OCI-LY3 (cell line): ENCODE data around the gene GRIP2.

Experiments used
- H2AFZ ChIP-seq: fragments of 200-600, 300-600 bp; shearing (Covaris generic); 2 replicates; pipeline ENCODE4 v1.6.0; 2014; ENCODE audit warnings: antibody characterized with exemption, low read depth, low read length
- H3K27ac ChIP-seq: fragments of 200-600, 300-600 bp; sonication (generic); 2 replicates; pipeline ENCODE4 v1.5.1; 2014; ENCODE audit warnings: mild to moderate bottlenecking, low read length, moderate library complexity, mixed read lengths
- H3K27me3 ChIP-seq: fragments of 200-600, 300-600 bp; sonication (generic); 2 replicates; pipeline ENCODE4 v1.6.1; 2014; ENCODE audit warnings: low read depth, low read length, mixed read lengths
- H3K36me3 ChIP-seq: fragments of 200-600, 300-600 bp; sonication (generic); replicated peaks from 2 replicates; pipeline ENCODE3; 2014; ENCODE audit warnings: low read depth, low read length, mixed read lengths
- H3K4me1 ChIP-seq: fragments of 300-600, 200-600 bp; sonication (generic); 2 replicates; pipeline ENCODE4 v1.6.1; 2014; ENCODE audit warnings: low read length, mixed read lengths
- H3K4me2 ChIP-seq: fragments of 200-600, 300-600 bp; sonication (generic); 2 replicates; pipeline ENCODE4 v1.6.1; 2014; ENCODE audit warnings: low read length, mixed read lengths
- H3K4me3 ChIP-seq: fragments of 300-600, 200-600 bp; sonication (generic); 2 replicates; pipeline ENCODE4 v1.5.1; 2014; ENCODE audit warnings: antibody characterized with exemption, mild to moderate bottlenecking, low read length, moderate library complexity
- H3K79me2 ChIP-seq: fragments of 300-600, 200-600 bp; shearing (Covaris generic); 2 replicates; pipeline ENCODE4 v1.6.1; 2014; ENCODE audit warnings: mild to moderate bottlenecking, low read length, mixed read lengths
- H3K9ac ChIP-seq: fragments of 300-600, 200-600 bp; shearing (Covaris generic); 2 replicates; pipeline ENCODE4 v1.6.0; 2014; ENCODE audit warnings: mild to moderate bottlenecking, low read length, moderate library complexity
- H3K9me3 ChIP-seq: fragments of 200-600, 300-600 bp; shearing (Covaris generic); 2 replicates; pipeline ENCODE4 v1.6.1; 2014; ENCODE audit warnings: low read length, mixed read lengths; ENCODE audit not compliant: insufficient read depth
- H4K20me1 ChIP-seq: fragments of 200-600, 300-600 bp; sonication (generic); 2 replicates; pipeline ENCODE4 v1.6.1; 2016; ENCODE audit warnings: low read length, mixed read lengths; ENCODE audit not compliant: insufficient read depth
- EZH2phosphoT487 ChIP-seq: fragments of 200-600 bp; shearing (Covaris generic); IDR thresholded peaks from 2 replicates; pipeline ENCODE4 v1.6.1; 2018; ENCODE audit warnings: antibody characterized with exemption, mixed run types, low read depth
- TF ChIP-seq, protein P1 (sequence below): fragments of 200-600, 300-600 bp; sonication (generic); IDR thresholded peaks from 2 replicates; pipeline ENCODE4 v1.5.1; 2014; ENCODE audit warnings: antibody characterized with exemption, low read length, low read depth

The GRIP2 gene

DNA sequence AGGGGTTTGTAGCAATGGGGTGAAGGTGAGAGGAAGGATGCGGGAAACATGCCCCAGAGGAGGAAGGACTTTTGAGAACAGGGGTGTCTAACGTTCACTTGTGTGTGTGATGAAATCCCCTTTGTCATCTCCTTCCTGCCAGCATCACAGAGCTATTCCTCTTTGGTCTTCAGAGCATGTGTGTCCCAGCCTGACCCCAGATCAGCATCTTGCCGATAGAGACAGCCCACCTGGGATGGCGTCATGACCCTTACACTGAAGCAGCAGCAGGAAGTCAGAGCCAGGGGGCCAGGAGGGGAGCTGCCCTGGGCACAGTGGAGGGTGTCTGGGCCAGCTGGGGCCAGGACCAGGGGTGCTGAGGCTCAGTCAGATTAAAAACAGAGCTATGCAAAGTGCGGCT, 29.9 kb upstream of the GRIP2 start:
- Histone ChIP-seq H3K4me2 (no peak overlapping the region), H4K20me1 (no peaks in the 10 kb centered on the region), H3K27ac (no peak overlapping the region)

DNA sequence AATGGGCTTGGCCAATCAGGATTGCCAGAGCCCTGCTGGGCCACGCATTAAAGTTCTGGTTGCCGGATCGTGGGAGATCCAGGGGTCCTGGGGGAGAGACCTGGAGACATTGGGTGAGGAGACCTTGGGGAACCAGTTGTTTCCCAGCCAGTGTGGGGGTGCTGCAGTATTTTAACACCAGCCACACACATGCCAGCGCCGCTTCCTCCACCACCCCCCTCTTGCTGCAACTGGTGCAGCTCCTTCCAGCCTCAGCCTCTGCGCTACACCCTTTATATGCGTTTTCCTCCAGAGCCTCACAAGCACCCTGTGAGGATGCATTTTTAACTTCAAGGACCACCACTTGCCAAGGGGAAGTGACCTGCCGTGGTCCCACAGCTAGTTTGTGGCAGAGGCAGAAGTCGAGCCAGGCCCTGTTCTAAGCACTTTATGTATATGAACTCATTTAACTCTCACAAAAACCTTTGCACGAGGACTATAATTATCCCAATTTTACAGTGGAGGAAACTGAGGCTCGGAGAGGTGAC, 29.4 kb upstream of the GRIP2 start:
- H3K27me3 ChIP-seq, result peaks cover 25% of the 10 kb centered on the region
- H3K36me3 ChIP-seq, result no peaks in the 10 kb centered on the region
- no peaks in the 10 kb centered on the region for H3K9me3 ChIP-seq
- no peak overlapping the region for H3K4me3 ChIP-seq
- no peaks in the 10 kb centered on the region for H3K79me2 ChIP-seq
- no peak overlapping the region for H2AFZ ChIP-seq
- H3K4me1 ChIP-seq, result no peaks in the 10 kb centered on the region
- no peak overlapping the region for H3K4me2 ChIP-seq
- H3K27ac ChIP-seq, result no peak overlapping the region
- TF ChIP-seq EZH2phosphoT487, result no peak
- TF ChIP-seq, protein P1, sequence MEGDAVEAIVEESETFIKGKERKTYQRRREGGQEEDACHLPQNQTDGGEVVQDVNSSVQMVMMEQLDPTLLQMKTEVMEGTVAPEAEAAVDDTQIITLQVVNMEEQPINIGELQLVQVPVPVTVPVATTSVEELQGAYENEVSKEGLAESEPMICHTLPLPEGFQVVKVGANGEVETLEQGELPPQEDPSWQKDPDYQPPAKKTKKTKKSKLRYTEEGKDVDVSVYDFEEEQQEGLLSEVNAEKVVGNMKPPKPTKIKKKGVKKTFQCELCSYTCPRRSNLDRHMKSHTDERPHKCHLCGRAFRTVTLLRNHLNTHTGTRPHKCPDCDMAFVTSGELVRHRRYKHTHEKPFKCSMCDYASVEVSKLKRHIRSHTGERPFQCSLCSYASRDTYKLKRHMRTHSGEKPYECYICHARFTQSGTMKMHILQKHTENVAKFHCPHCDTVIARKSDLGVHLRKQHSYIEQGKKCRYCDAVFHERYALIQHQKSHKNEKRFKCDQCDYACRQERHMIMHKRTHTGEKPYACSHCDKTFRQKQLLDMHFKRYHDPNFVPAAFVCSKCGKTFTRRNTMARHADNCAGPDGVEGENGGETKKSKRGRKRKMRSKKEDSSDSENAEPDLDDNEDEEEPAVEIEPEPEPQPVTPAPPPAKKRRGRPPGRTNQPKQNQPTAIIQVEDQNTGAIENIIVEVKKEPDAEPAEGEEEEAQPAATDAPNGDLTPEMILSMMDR, result no peak
- no peak overlapping the region for H3K9ac ChIP-seq
- no peaks in the 10 kb centered on the region for H4K20me1 ChIP-seq

More for the DNA sequence above, 29.9 kb upstream of the GRIP2 start:
- no peak overlapping the region for H3K4me3 ChIP-seq
- H3K9me3 ChIP-seq, result no peaks in the 10 kb centered on the region
- no peak for TF ChIP-seq EZH2phosphoT487
- TF ChIP-seq, protein P1, result no peak
- no peaks in the 10 kb centered on the region for H3K36me3 ChIP-seq
- H3K4me1 ChIP-seq, result no peaks in the 10 kb centered on the region
- no peaks in the 10 kb centered on the region for H3K79me2 ChIP-seq
- H2AFZ ChIP-seq, result no peak overlapping the region
- peaks cover 20% of the 10 kb centered on the region for H3K27me3 ChIP-seq
- H3K9ac ChIP-seq, result no peak overlapping the region

DNA sequence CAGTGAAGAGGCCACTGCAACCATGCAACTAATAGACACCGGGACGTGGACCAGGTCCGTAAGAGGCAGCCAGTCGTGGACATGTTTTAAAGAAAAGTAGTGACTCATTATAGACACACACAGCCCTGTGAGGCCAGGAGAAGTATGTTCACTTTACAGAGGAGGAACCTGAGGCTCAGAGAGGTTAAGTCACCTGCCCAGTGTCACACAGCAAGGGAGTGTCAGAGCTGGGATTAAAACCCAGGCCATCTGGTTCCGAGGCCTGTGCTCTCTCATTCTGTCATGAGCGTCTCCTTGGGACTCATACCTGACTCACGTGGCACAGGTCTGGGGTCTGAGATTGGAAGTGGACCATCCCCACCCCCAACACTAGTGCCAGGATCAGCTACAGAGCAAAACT, 28.1 kb upstream of the GRIP2 start:
- no peak overlapping the region for H3K4me3 ChIP-seq
- H3K4me2 ChIP-seq, result no peak overlapping the region
- H3K27me3 ChIP-seq, result peaks cover 31% of the 10 kb centered on the region
- no peaks in the 10 kb centered on the region for H4K20me1 ChIP-seq
- no peak overlapping the region for H3K9ac ChIP-seq
- no peaks in the 10 kb centered on the region for H3K9me3 ChIP-seq
- no peak for TF ChIP-seq EZH2phosphoT487
- TF ChIP-seq, protein P1, result no peak
- no peak overlapping the region for H2AFZ ChIP-seq
- H3K36me3 ChIP-seq, result no peaks in the 10 kb centered on the region
- no peak overlapping the region for H3K27ac ChIP-seq
- no peaks in the 10 kb centered on the region for H3K4me1 ChIP-seq
- no peaks in the 10 kb centered on the region for H3K79me2 ChIP-seq

DNA sequence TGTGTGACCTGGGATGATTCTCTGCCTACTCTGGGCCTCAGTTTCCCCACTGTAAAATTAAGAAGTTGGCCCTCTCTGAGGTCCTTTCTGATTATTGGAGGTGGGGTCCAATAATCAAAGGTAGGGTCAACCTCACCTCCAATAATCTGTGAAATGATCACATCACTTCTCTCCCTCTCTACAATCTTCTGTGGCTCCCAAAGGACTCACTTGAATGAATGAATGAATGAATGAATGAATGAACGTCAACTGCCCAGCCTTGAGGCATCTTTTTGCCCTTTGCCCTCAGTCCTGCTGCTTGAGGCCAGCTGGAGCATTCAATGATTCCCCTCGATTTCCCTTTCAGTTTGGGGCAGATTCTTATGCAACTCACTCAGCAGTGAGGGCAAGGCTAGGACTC, 26.7 kb upstream of the GRIP2 start:
- H3K4me3 ChIP-seq, result no peak overlapping the region
- TF ChIP-seq EZH2phosphoT487, result no peak
- TF ChIP-seq, protein P1, result no peak

More for the DNA sequence above, 26.7 kb upstream of the GRIP2 start:
- Histone ChIP-seq H3K4me1 (no peaks in the 10 kb centered on the region), H4K20me1 (no peaks in the 10 kb centered on the region), H2AFZ (no peak overlapping the region), H3K27me3 (peaks cover 44% of the 10 kb centered on the region), H3K4me2 (no peak overlapping the region), H3K79me2 (no peaks in the 10 kb centered on the region), H3K9me3 (no peaks in the 10 kb centered on the region), H3K36me3 (no peaks in the 10 kb centered on the region), H3K27ac (no peak overlapping the region), H3K9ac (no peak overlapping the region)
